NCI-H1092 treated with DMSO at 0.1 percent for 48 hours (cell line): ENCODE measurements around the gene POLN.
"Not testable (repeated sequence)": the region's sequence is repeated elsewhere in the genome, so short reads cannot be mapped to it uniquely, and the experiment has no call there.

Experiments used
- DNase-seq: peaks from one replicate; lab custom pipeline; 2025; lab: John Stamatoyannopoulos, UW

Gene POLN

DNA sequence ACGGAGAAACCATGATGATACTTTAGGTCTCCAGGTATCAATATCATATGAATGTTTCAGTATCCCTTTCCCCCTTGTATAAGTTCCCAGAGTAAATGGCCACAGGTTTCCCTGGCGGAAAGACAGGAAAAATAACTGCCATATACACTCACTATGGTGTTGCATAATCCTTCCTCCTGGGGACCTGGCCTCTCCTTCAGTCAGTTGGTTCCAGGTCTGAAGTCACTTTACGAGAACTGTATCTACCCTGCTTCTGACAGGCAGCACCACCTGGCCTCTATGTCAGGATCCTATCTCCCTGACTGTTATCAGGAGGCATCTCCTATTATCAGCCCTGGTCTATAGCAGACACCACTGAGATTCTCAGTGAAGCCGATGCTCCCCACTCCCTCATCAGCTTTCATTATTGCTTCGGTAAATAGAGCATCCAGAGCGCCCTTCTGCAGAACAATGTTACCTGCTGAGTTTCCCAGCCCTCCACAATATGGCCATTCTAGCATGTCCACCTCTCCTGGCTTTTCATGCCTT, 22.6 kb downstream of the POLN start:
- DNase-seq, result no peak

DNA sequence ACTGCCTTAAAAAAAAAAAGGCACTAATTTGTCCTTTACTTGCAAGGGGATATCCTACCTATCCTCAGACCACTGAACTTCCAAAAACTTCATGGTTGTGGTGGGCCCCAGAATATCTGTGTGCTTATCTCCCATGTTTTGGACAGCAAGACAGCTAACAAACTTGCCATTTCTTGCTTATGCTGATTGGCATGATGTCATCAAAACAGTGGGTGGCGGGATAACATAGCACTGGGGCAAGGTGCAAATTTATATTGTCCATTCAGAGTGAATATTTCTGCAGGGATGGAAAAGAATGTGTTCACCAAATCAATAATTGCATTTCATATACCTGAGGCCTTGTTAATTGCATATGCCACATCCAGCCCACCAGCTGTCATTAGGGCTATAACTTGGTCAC, 23.5 kb downstream of the POLN start:
- no peak for DNase-seq

DNA sequence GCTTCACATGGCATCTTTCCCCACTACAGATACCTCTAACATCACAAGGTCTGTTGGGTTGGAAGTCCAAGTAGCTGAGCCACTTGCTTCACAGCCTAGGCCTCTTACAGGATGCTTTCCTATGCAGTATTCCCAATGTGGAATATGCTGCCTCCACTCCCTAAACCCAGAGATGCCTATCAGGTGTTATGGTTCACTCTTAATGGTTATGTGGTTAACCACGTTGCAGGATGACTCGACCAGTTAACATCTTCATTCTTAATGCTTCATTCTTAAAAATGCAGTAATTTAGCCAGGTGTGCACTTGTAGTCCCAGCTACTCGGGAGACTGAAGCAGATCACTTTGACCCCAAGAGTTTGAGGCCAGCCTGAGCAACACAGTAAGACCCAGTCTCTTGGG, 24.2 kb downstream of the POLN start:
- no peak for DNase-seq

- DNase-seq, result no peak
These were observed 29.1 kb downstream of the POLN start for GRCh38 chr4:2212831-2213230.

- DNase-seq, result not testable (repeated sequence)
These were observed 39.1 kb downstream of the POLN start for GRCh38 chr4:2202789-2203188.

DNA sequence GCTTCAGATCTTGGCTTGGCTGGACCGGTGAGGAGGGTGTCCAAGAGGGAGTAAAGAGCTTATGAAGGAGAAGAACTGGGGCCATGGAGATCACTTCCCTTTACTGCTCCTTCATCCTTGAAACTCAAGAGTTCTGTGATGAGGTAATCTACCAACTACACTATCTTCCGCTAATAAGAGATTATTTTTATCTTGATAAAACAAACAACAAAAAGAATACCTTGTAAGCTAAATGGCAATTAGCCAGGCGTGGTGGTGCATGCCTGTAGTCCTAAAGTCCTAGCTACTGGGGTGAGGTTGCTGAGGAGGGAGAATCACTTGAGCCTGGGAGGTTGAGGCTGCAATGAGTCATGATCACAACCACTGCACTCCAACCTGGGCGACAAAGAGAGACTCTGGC, 47.4 kb downstream of the POLN start:
- DNase-seq, result no peak

GRCh38 chr4:2193326-2193725, 48.6 kb downstream of the POLN start:
- no peak for DNase-seq

GRCh38 chr4:2186865-2187172, 55.1 kb downstream of the POLN start:
- DNase-seq, result no peak

DNA sequence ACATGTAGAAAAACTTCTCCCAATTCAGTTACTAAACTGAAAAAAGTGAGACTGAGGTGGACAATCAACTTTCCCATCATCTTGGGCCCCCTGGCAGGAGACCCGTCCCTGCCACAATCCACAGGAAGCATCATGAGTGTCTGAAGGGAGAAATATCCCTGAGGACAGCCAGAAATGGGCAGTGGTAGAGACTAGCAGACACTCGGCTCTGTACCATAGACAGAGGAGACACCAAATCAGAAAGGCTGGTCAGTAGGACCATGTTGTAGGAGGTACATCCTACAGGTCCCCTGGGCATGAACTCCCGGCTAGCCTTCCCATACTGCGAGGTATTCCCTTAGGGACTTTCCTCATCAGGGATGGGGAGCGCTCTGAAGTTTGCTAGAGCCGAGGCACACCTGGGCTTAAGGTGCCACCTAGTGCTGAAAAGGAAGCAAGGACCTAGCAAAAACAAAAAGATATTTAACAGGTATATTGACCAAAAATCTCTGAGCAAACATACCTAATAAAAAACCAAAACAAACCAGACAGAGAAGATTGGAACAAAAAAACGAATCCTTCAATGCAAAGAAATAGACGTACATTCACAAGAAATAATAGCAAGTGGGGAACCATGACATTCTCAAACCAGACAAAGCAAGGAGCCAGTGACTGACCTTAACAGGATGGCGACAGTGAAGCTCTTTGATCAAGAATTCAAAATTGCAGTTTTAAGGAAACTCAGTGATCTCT, 55.6 kb downstream of the POLN start:
- peak; percentile 48 for DNase-seq

GRCh38 chr4:2183394-2183793, 58.5 kb downstream of the POLN start:
- DNase-seq, result no peak

- no peak for DNase-seq
These were observed 58.9 kb downstream of the POLN start for GRCh38 chr4:2182994-2183393.

DNA sequence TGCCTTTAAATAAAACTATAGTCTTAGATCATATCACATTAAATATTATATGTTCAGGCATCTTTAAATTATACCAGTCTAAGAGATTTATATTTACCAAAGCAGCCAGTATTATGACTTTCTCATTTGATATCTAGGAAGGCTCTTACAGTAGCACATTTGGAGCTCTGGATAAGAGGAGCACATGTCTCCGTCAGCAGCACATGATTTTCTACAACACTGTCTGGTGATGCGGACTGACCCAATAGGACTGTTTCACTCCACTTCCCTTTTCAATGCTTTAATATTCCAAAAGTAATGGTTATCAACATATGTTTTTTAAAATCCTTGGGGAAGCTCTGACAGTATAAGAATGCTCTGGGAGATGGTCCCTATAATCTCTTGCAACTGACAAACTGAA, 61.5 kb downstream of the POLN start:
- DNase-seq, result no peak

GRCh38 chr4:2179717-2180116, 62.2 kb downstream of the POLN start:
- no peak for DNase-seq

- no peak for DNase-seq
These were observed 62.9 kb downstream of the POLN start for GRCh38 chr4:2178986-2179385.

GRCh38 chr4:2177443-2178093, 64.4 kb downstream of the POLN start:
- no peak for DNase-seq

GRCh38 chr4:2175990-2176698, 65.8 kb downstream of the POLN start:
- DNase-seq, result no peak

DNA sequence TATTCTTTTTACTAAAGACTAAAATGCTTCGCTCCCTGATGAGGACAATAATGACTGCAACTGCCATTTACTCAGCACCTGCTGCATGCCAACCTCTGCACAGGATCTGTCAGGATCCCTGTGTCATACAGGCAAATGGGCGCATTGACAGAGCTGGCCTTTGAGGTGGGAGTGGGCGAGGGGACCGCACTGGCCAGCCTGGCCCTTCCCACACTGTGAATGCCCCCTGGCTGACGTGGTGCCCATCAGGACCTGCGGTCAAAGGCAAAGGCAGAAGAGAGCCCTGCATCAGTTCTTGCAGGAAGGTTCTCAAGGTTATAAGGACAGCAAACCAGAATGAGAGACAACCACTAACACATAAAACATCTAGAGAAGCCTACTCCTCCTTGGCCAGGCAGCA, 67.9 kb downstream of the POLN start:
- no peak for DNase-seq

DNA sequence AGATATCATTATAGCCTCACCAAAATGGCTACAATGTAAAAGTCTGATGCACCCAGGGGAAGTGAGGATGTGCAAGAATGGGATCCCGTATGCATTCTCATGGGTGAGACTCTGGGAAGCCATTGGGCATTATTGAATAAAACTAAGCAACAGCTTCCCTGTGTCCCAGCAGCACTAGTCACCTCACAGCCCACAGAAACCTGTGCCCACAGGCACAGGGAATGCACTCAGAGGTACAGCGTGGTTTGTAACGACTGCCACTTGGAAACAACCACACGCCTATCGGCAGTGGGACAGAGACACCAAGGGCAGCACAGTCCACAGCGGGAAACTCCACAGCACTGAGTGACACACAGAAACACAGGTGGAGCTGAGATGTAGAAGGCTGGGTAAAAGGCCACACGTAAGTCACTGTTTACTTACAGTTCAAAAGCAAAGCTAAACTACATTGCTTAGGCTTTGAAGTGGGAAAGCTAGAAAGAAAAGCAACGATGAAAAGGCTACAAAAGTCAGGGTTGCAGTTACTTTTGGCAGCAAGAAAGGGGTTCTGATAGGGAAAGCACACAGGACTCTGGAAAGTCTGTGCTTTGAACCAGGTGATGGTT, 69.2 kb downstream of the POLN start:
- DNase-seq, result no peak

GRCh38 chr4:2172161-2172560, 69.8 kb downstream of the POLN start:
- DNase-seq, result no peak

- DNase-seq, result peak; percentile 26
These were observed 73.2 kb downstream of the POLN start for GRCh38 chr4:2168469-2169319.

DNA sequence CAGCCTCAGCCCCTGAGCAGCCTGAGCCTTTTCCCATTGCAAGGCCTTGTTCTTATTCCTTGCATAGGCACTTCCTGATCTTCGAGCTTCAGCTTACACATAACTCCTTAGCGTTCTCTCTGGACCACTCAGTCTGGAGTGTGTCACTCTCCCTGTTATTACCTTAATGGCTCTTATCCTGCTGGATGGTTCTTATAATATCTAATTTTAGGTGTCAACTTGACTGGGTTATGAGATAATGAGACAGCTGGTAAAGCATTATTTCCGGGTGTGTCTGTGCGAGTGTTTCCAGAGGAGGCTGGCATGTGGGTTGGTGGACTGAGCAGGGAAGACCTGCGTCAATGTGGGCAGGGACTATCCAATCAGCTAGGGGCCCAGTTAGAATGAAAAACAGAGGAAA, 75.7 kb downstream of the POLN start:
- no peak for DNase-seq

DNA sequence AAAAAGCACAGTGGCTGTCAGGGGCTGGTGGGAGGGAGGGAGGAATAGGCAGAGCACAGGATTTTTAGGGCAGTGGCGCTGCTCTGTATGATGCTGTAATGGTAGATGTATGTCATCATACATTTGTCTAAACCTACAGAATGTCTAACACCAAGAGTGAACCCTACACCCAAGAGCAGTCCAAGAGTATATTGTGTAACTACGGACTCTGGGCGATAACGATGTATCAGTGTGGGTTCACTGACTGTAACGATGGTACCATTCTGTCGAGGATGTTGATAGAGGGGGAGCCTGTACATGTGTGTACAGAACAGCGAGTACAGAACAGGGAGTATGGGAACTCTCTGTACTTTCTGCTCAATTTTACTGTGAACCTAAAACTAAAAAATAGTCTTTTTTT, 76.5 kb downstream of the POLN start:
- no peak for DNase-seq
